ENCODE results near the gene ALDOC. TPM values are rescaled to one million over a fixed set of nuclear protein-coding genes. Genes with fewer than 3 reads are reported as not detected.

Gene ALDOC
- total and polyA plus RNA-seq, 2 of the 13 experiments (the other 11 are each of a cell fraction or from before 2014, with no cell fraction given) = 15.4 to 60.9 TPM

DNA sequence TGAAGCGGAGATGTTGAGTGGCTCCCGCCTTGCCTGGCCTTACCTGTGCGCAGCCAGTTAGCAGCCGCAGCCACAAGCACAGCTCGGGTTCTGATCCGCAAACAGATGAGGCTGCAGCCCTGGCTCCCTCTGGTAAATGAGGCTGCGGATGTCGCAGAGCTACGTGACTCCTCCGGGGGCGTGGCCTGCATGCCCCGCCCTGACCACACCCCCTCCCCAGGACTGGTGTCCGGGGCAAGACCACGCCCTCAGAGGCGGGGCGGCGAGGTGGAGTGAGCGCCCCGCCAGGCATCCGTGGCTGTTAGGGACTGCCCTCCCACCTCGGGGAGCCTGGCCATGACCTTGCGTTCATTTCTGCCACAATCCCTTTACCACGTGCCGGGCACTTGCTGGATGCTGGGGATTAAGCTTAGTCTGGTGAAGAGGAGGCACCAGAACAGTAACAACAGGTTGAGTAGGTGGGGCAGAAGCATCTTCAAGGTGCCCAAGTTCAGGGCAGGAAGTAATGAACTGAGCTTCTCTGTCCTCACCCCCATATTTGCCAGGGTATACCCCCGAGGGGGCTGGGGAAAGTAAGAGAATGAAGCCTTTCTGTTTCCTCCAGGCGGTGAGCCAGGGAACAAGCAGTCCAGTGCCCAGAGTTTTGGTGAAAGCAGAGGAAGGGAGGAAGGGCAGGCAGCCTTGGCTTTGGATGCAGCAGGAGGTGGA lies at the start of gene ALDOC (continued):
- TF ChIP-seq, protein P1, sequence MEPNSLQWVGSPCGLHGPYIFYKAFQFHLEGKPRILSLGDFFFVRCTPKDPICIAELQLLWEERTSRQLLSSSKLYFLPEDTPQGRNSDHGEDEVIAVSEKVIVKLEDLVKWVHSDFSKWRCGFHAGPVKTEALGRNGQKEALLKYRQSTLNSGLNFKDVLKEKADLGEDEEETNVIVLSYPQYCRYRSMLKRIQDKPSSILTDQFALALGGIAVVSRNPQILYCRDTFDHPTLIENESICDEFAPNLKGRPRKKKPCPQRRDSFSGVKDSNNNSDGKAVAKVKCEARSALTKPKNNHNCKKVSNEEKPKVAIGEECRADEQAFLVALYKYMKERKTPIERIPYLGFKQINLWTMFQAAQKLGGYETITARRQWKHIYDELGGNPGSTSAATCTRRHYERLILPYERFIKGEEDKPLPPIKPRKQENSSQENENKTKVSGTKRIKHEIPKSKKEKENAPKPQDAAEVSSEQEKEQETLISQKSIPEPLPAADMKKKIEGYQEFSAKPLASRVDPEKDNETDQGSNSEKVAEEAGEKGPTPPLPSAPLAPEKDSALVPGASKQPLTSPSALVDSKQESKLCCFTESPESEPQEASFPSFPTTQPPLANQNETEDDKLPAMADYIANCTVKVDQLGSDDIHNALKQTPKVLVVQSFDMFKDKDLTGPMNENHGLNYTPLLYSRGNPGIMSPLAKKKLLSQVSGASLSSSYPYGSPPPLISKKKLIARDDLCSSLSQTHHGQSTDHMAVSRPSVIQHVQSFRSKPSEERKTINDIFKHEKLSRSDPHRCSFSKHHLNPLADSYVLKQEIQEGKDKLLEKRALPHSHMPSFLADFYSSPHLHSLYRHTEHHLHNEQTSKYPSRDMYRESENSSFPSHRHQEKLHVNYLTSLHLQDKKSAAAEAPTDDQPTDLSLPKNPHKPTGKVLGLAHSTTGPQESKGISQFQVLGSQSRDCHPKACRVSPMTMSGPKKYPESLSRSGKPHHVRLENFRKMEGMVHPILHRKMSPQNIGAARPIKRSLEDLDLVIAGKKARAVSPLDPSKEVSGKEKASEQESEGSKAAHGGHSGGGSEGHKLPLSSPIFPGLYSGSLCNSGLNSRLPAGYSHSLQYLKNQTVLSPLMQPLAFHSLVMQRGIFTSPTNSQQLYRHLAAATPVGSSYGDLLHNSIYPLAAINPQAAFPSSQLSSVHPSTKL (CRISPR knock-in tag; IDR thresholded peaks at IDR 0.05) = peak; percentile 80
- no peak for TF ChIP-seq ZNF496 (CRISPR knock-in tag; IDR thresholded peaks at IDR 0.05; ENCODE audit: insufficient replicate concordance)
- peak; percentile 53; the same call in 1 of the 2 replicates for TF ChIP-seq ZNF7 (CRISPR knock-in tag; IDR thresholded peaks at IDR 0.05)
- no peak for TF ChIP-seq ZNF691 (CRISPR knock-in tag; IDR thresholded peaks at IDR 0.05; ENCODE audit: borderline replicate concordance, low read depth)
- TF ChIP-seq ZNF484 (CRISPR knock-in tag; IDR thresholded peaks at IDR 0.05; ENCODE audit: borderline replicate concordance, low read depth) = no peak
- TF ChIP-seq ATF3 (CRISPR knock-in tag; IDR thresholded peaks at IDR 0.05) = no peak
- no peak for TF ChIP-seq ZNF136 (CRISPR knock-in tag; IDR thresholded peaks at IDR 0.05; ENCODE audit: low read depth)
- TF ChIP-seq SIN3A (IDR thresholded peaks at IDR 0.05; ENCODE audit: borderline replicate concordance, low read depth, low read length) = peak; percentile 80; the same call in 1 of the 2 replicates
- TF ChIP-seq PRDM10 (CRISPR knock-in tag; IDR thresholded peaks at IDR 0.05; ENCODE audit: low read depth) = 0 out of 2 replicates have a peak, but pooled peaks have one; percentile 37
- TF ChIP-seq, protein P2, sequence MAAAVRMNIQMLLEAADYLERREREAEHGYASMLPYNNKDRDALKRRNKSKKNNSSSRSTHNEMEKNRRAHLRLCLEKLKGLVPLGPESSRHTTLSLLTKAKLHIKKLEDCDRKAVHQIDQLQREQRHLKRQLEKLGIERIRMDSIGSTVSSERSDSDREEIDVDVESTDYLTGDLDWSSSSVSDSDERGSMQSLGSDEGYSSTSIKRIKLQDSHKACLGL (CRISPR knock-in tag; IDR thresholded peaks at IDR 0.05) = no peak
- TF ChIP-seq, protein P3, sequence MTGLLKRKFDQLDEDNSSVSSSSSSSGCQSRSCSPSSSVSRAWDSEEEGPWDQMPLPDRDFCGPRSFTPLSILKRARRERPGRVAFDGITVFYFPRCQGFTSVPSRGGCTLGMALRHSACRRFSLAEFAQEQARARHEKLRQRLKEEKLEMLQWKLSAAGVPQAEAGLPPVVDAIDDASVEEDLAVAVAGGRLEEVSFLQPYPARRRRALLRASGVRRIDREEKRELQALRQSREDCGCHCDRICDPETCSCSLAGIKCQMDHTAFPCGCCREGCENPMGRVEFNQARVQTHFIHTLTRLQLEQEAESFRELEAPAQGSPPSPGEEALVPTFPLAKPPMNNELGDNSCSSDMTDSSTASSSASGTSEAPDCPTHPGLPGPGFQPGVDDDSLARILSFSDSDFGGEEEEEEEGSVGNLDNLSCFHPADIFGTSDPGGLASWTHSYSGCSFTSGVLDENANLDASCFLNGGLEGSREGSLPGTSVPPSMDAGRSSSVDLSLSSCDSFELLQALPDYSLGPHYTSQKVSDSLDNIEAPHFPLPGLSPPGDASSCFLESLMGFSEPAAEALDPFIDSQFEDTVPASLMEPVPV (CRISPR knock-in tag; IDR thresholded peaks at IDR 0.05) = 0 out of 2 replicates have a peak, but pooled peaks have one; percentile 47
- TF ChIP-seq ZSCAN31 (CRISPR knock-in tag; IDR thresholded peaks at IDR 0.05; ENCODE audit: low read depth) = no peak; the same call in 1 of the 2 replicates
- no peak for TF ChIP-seq MBD4 (IDR thresholded peaks at IDR 0.05; ENCODE audit: borderline replicate concordance, low read length)
- TF ChIP-seq CAMTA2 (CRISPR knock-in tag; IDR thresholded peaks at IDR 0.05; ENCODE audit: borderline replicate concordance) = no peak
- TF ChIP-seq EP300 (IDR thresholded peaks at IDR 0.05; ENCODE audit: low read depth in 2 of 2, low read length in 2 of 2) = no peak; a peak in 1 of 4 replicates
- TF ChIP-seq EP300 (CRISPR knock-in tag; IDR thresholded peaks at IDR 0.05; ENCODE audit: borderline replicate concordance) = peak; percentile 45; the same call in 1 of the 2 replicates
